MCF 10A (cell line): ENCODE results near the gene SETBP1. TPM values are rescaled to one million over a fixed set of nuclear protein-coding genes. Genes with fewer than 3 reads are reported as not detected.

Source experiments
- BruUV-seq: library from RNA; stranded (reverse); fragments of 400-500 nt; replicated peaks from 2 replicates; lab custom pipeline; 2021; lab: Mats Ljungman, UMichigan
- CTCF ChIA-PET: fragments of 300-600 bp; sonication (Branson Sonifier 250); formaldehyde crosslinking; extraction: SDS; loops from one replicate; lab custom pipeline; 2021; ENCODE audit warnings: antibody characterized with exemption, inconsistent platforms; lab: Yijun Ruan, JAX
- POLR2A ChIA-PET: fragments of 300-600, 350-650 bp; sonication (Branson Sonifier 250); formaldehyde crosslinking; extraction: SDS; loops from one replicate; lab custom pipeline; 2020; ENCODE audit warnings: antibody characterized with exemption, inconsistent platforms; lab: Yijun Ruan, JAX
- DNase-seq: peaks from one replicate; pipeline ENCODE4 v3.0.0-alpha.2; 2018; ENCODE audit not compliant: unreplicated experiment
- H3K27ac Mint-ChIP-seq: one replicate; pipeline ENCODE4 v1.8.0; 2022; ENCODE audit warnings: mild to moderate bottlenecking, low read depth, mixed read lengths; ENCODE audit not compliant: unreplicated experiment
- H3K27me3 Mint-ChIP-seq: one replicate; pipeline ENCODE4 v1.8.0; 2022; ENCODE audit warnings: mixed read lengths; ENCODE audit not compliant: insufficient read depth, unreplicated experiment
- H3K36me3 Mint-ChIP-seq: one replicate; pipeline ENCODE4 v1.8.0; 2022; ENCODE audit warnings: mild to moderate bottlenecking, moderate library complexity, mixed read lengths; ENCODE audit not compliant: insufficient read depth, unreplicated experiment
- H3K4me1 Mint-ChIP-seq: one replicate; pipeline ENCODE4 v1.8.0; 2022; ENCODE audit warnings: mixed read lengths; ENCODE audit not compliant: insufficient read depth, unreplicated experiment
- H3K4me3 Mint-ChIP-seq: one replicate; pipeline ENCODE4 v1.8.0; 2022; ENCODE audit warnings: mild to moderate bottlenecking, moderate library complexity, mixed read lengths; ENCODE audit not compliant: unreplicated experiment
- H3K9me3 Mint-ChIP-seq: one replicate; pipeline ENCODE4 v1.8.0; 2022; ENCODE audit warnings: mixed read lengths; ENCODE audit not compliant: unreplicated experiment
- CTCF ChIP-seq: fragments of 200-600 bp; IDR thresholded peaks from one replicate; pipeline ENCODE4 v1.8.0; 2022; ENCODE audit warnings: antibody characterized with exemption, mild to moderate bottlenecking; ENCODE audit not compliant: unreplicated experiment
- intact Hi-C: fragments of 100-400 bp; cut with micrococcal nuclease; formaldehyde crosslinking; loops from 2 replicates; pipeline ENCODE4 v1.14.1; 2022
- total RNA-seq: library from RNA; stranded (reverse); gene quantifications from 2 replicates; pipeline ENCODE4 v1.2.3, GENCODE V29; 2022

SETBP1 gene
- total RNA-seq, 1 experiment from 2014 or later, result 4.8 TPM

DNA sequence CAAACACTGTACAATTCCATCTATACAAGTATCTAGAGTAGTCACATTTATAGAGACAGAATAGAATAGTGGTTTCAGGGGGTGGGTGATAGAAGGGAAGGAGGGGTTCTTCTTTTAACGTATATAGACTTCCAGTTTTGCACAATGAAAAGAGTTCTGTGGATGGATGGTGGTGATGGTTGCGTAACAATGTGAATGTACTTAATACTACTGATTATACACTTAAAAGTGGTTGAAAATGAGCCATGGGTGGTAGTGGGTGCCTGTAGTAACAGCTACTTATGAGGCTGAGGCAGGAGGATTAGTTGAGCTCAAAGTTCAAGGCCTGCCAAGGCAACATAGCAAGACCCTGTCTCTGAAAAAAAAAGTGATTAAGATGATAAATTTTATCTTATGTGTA, 85.8 kb downstream of the SETBP1 start:
- BruUV-seq, result no TSS peak
- ChIA-PET CTCF (interaction anchor here (0.7 to 1.0 kb wide), 2 partner anchors 18 to 54 kb away, joined by 3 read pairs; no protein-coding TSS in a partner anchor), POLR2A (interaction anchor here (0.6 to 0.7 kb wide), 2 partner anchors 16 to 294 kb away, joined by 3 read pairs; no protein-coding TSS in a partner anchor)
- intact Hi-C loops, result no loop called here
- no peaks in the 10 kb centered on the region for H3K27me3 Mint-ChIP-seq
- no peaks in the 10 kb centered on the region for H3K4me1 Mint-ChIP-seq
- no peak overlapping the region for H3K27ac Mint-ChIP-seq
- no peaks in the 10 kb centered on the region for H3K36me3 Mint-ChIP-seq
- no peak for TF ChIP-seq CTCF
- no peak for DNase-seq
- H3K9me3 Mint-ChIP-seq, result peaks cover 8% of the 10 kb centered on the region
- H3K4me3 Mint-ChIP-seq, result no peak overlapping the region

- POLR2A ChIA-PET, result interaction anchor here (1.0 kb wide), 1 partner anchor 36 kb away, joined by 3 read pairs; no protein-coding TSS in a partner anchor
- Mint-ChIP-seq H3K9me3 (peaks cover 8% of the 10 kb centered on the region), H3K4me1 (no peaks in the 10 kb centered on the region), H3K36me3 (no peaks in the 10 kb centered on the region), H3K4me3 (no peak overlapping the region), H3K27me3 (no peaks in the 10 kb centered on the region), H3K27ac (no peak overlapping the region)
- no TSS peak for BruUV-seq
- intact Hi-C loops, result no loop called here
- no peak for TF ChIP-seq CTCF
- DNase-seq, result no peak
- CTCF ChIA-PET, result interaction anchor here (0.6 kb wide), 1 partner anchor 10 kb away, joined by 3 read pairs; no protein-coding TSS in a partner anchor
Measured at GRCh38 chr18:44767807-44768206, 87.1 kb downstream of the SETBP1 start.

DNA sequence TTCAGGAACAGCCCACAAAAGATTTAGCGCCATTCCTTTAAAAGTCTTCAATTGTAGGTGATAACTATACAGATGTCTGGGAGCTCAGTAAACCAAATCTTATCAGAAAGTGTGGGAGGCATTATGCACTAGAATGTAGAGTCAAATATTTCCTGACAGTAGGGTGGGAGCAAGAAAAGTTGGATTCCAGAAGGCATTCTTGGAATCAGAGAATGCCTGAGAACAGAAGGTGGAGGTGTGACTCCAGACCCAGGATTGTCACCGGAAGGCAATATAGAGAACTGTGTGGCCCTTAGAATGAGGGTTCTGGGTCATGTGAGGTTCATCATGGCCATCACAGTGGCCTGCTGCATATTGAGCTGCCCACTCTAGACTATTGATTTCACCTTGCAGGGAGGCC, 90.0 kb downstream of the SETBP1 start:
- H3K4me1 Mint-ChIP-seq, result no peaks in the 10 kb centered on the region
- DNase-seq, result no peak
- no peak for TF ChIP-seq CTCF
- BruUV-seq, result no TSS peak
- ChIA-PET POLR2A (no interaction called here), CTCF (no interaction called here)
- H3K27ac Mint-ChIP-seq, result no peak overlapping the region
- H3K9me3 Mint-ChIP-seq, result no peaks in the 10 kb centered on the region
- intact Hi-C loops, result no loop called here
- H3K4me3 Mint-ChIP-seq, result no peak overlapping the region
- no peaks in the 10 kb centered on the region for H3K27me3 Mint-ChIP-seq
- no peaks in the 10 kb centered on the region for H3K36me3 Mint-ChIP-seq

GRCh38 chr18:44771572-44771955, 90.9 kb downstream of the SETBP1 start:
- no peak for DNase-seq
- no peaks in the 10 kb centered on the region for H3K4me1 Mint-ChIP-seq
- intact Hi-C loops, result no loop called here
- no peak overlapping the region for H3K4me3 Mint-ChIP-seq
- ChIA-PET POLR2A (no interaction called here), CTCF (no interaction called here)
- H3K9me3 Mint-ChIP-seq, result no peaks in the 10 kb centered on the region
- no peak for TF ChIP-seq CTCF
- H3K27me3 Mint-ChIP-seq, result no peaks in the 10 kb centered on the region
- no peak overlapping the region for H3K27ac Mint-ChIP-seq
- no peaks in the 10 kb centered on the region for H3K36me3 Mint-ChIP-seq
- BruUV-seq, result no TSS peak
